IMR-90 (cell line): ENCODE data around the gene CAMSAP3.

Source experiments
- CEBPB ChIP-seq: IDR thresholded peaks from 2 replicates; pipeline ENCODE4 v1.6.1; 2012; ENCODE audit warnings: low read depth, low read length, improper control_type of control experiment
- CHD1 ChIP-seq: IDR thresholded peaks from 2 replicates; pipeline ENCODE4 v1.6.1; 2012; ENCODE audit warnings: low read depth, low read length, improper control_type of control experiment
- MAZ ChIP-seq: IDR thresholded peaks from 2 replicates; pipeline ENCODE4 v1.6.1; 2012; ENCODE audit warnings: low read depth, mild to moderate bottlenecking, low read length, improper control_type of control experiment, moderate library complexity, borderline replicate concordance
- RAD21 ChIP-seq: IDR thresholded peaks from 2 replicates; pipeline ENCODE4 v1.6.1; 2012; ENCODE audit warnings: low read length, improper control_type of control experiment
- RFX5 ChIP-seq: IDR thresholded peaks from 2 replicates; pipeline ENCODE4 v1.8.0; 2012; ENCODE audit warnings: low read depth, mild to moderate bottlenecking, low read length, moderate library complexity
- TF ChIP-seq, protein P1 (sequence below): conservative IDR thresholded peaks from 2 replicates; pipeline ENCODE4 v1.5.1; 2012; ENCODE audit warnings: mild to moderate bottlenecking, low read depth, low read length, improper control_type of control experiment
- TF ChIP-seq, protein P2 (sequence below): fragments of 150-350 bp; IDR thresholded peaks from 2 replicates; pipeline ENCODE4 v1.6.1; 2017; ENCODE audit warnings: mild to moderate bottlenecking, antibody characterized with exemption, low read length, low read depth

DNA sequence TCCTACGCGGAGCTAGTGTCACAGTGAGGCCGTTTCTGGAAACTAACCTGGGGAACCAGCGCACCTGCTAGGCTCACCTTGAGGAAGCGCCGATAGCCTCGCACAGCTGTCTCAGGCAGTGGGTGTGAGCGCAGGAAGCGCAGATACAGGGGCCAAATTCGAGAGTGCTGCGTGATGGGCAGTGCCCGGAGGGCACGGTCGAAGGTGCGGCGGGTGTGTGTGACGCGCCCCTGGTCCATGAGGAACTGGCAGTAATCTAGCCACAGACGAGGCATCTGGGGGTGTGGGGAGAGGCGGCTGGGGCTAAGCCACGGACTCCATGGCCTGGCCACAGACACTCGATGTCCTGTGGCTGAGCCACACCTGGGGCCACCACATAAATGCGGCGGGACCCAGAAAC is 31.5 kb downstream of the CAMSAP3 start:
- TF ChIP-seq, protein P1, sequence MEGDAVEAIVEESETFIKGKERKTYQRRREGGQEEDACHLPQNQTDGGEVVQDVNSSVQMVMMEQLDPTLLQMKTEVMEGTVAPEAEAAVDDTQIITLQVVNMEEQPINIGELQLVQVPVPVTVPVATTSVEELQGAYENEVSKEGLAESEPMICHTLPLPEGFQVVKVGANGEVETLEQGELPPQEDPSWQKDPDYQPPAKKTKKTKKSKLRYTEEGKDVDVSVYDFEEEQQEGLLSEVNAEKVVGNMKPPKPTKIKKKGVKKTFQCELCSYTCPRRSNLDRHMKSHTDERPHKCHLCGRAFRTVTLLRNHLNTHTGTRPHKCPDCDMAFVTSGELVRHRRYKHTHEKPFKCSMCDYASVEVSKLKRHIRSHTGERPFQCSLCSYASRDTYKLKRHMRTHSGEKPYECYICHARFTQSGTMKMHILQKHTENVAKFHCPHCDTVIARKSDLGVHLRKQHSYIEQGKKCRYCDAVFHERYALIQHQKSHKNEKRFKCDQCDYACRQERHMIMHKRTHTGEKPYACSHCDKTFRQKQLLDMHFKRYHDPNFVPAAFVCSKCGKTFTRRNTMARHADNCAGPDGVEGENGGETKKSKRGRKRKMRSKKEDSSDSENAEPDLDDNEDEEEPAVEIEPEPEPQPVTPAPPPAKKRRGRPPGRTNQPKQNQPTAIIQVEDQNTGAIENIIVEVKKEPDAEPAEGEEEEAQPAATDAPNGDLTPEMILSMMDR = no peak
- TF ChIP-seq RAD21 = no peak
- no peak for TF ChIP-seq CEBPB
- TF ChIP-seq RFX5 = no peak
- TF ChIP-seq, protein P2, sequence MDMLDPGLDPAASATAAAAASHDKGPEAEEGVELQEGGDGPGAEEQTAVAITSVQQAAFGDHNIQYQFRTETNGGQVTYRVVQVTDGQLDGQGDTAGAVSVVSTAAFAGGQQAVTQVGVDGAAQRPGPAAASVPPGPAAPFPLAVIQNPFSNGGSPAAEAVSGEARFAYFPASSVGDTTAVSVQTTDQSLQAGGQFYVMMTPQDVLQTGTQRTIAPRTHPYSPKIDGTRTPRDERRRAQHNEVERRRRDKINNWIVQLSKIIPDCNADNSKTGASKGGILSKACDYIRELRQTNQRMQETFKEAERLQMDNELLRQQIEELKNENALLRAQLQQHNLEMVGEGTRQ = no peak
- TF ChIP-seq CHD1 = no peak
- no peak for TF ChIP-seq MAZ
